Muscle of arm (tissue), 12 donors: Measurements from ENCODE around the gene ZNF143. TPM values are rescaled to one million over a fixed set of nuclear protein-coding genes. Genes with fewer than 3 reads are reported as not detected.

Experiments
- DNase-seq: peaks from one replicate; pipeline ENCODE4 v3.0.0-alpha.2; 2013
- polyA plus RNA-seq, 12 donors: library from polyadenylated mRNA; unstranded; fragments of 120-200 nt; gene quantifications; one replicate each; pipeline ENCODE4 v1.2.1, GENCODE V29; 2013; ENCODE audit not compliant: insufficient read length in 12 of 12

ZNF143 gene
- polyA plus RNA-seq, 12 donors, result 8.2 to 20.9 (median 17.7) TPM; not detected in 1

- peak; percentile 53 for DNase-seq
Measured at GRCh38 chr11:9574622-9575259, 113.9 kb downstream of the ZNF143 start.

GRCh38 chr11:9575260-9576240, 114.7 kb downstream of the ZNF143 start:
- DNase-seq, result peak; percentile 86

GRCh38 chr11:9576701-9577381, 116.0 kb downstream of the ZNF143 start:
- no peak for DNase-seq

GRCh38 chr11:9577556-9577955, 116.7 kb downstream of the ZNF143 start:
- DNase-seq, result no peak

Other genes starting within 250 kb of the ZNF143 start
- gene DENND5A, start 195.7 kb upstream of the ZNF143 start, polyA plus RNA-seq, result 10 to 100 TPM in 11 of 12 donors, not detected in 1; 57.5 to 96.2 (median 80.9) TPM
- gene TMEM41B, start 146.4 kb upstream of the ZNF143 start, polyA plus RNA-seq, result 10 to 100 TPM in 11 of 12 donors, not detected in 1; 13.3 to 58.9 (median 18.6) TPM
- 100 to 1,000 TPM in 7 of 12 donors, 10 to 100 TPM in 4, not detected in 1; 64.5 to 120 (median 105) TPM for gene IPO7, start 76.4 kb upstream of the ZNF143 start, polyA plus RNA-seq
- 10 to 100 TPM in 11 of 12 donors, not detected in 1; 27.3 to 64.9 (median 43.4) TPM for gene WEE1, start 112.7 kb downstream of the ZNF143 start, polyA plus RNA-seq
- gene SWAP70, start 203.1 kb downstream of the ZNF143 start, polyA plus RNA-seq, result 10 to 100 TPM in 11 of 12 donors, not detected in 1; 11.9 to 24.4 (median 14.9) TPM